ENCODE data around the gene SFMBT1.

SFMBT1 gene

DNA sequence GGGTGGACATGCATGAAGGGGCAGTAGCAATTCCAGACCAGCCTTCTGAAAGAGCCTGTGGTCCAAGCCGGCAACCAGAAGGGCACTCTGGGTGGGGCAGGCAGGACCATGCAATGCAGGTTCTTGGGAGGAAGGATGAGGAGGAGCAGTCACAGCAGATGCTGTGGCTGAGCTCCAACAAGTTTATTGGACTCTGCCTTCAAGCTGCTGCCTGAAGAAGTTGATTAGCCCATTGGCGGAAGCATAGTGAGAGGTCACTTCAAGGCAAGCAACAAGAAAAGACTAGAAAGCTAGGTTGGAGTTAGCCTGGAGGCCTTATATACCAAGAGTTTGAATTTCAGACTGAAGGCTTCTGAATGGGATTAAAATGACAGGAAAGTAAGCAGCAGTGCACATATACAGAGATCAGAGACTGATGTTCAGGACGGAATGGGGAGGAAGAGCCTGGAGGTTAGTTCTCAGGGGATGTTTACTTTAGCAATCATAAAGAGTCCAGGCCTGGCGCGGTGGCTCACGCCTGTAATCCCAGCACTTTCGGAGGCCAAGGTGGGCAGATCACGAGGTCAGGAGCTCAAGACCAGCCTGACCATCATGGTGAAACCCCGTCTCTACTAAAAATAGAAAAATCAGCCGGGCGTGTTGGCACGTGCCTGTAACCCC lies 39.9 kb downstream of the SFMBT1 start:
- no peaks in the 10 kb centered on the region for H3K36me3 ChIP-seq
- H3K4me1 ChIP-seq, result no peaks in the 10 kb centered on the region
- H3K4me3 ChIP-seq (ENCODE audit: low read depth, low read length), result no peak overlapping the region
- no peaks in the 10 kb centered on the region for H3K27me3 ChIP-seq
- DNase-seq, result no peak
- no peak for TF ChIP-seq CTCF (IDR thresholded peaks at IDR 0.05; ENCODE audit: low read depth, low read length)
- no peaks in the 10 kb centered on the region for H3K9me3 ChIP-seq

GRCh38 chr3:53005338-53005737 lies 40.5 kb downstream of the SFMBT1 start:
- Histone ChIP-seq H3K36me3 (no peaks in the 10 kb centered on the region), H3K4me1 (no peaks in the 10 kb centered on the region)
- DNase-seq, result no peak

DNA sequence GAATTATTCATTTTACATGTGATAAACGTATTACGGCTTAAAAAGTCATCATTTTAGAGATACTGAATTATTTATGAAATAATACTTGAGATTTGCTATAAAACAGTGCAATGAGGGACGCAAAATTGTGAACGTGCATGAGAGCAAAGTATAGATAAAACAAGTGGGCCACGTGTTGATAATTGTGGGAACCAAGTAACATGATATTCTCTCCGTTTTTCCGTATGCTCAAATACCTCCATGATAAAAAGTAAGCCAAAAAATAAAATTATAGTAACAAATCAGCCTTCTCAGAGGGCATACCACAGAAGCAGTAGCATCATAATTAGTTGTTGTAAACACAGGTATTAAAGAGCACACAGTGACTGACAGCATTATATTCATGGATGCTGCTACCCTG lies 42.6 kb downstream of the SFMBT1 start:
- Histone ChIP-seq H3K9me3 (no peaks in the 10 kb centered on the region), H3K4me3 (ENCODE audit: low read depth, low read length) (no peak overlapping the region), H3K36me3 (no peaks in the 10 kb centered on the region), H3K27me3 (no peaks in the 10 kb centered on the region), H3K4me1 (no peaks in the 10 kb centered on the region)
- no peak for DNase-seq
- TF ChIP-seq CTCF (IDR thresholded peaks at IDR 0.05; ENCODE audit: low read depth, low read length), result no peak

More at GRCh38 chr3:53005338-53005737, 40.5 kb downstream of the SFMBT1 start:
- no peaks in the 10 kb centered on the region for H3K27me3 ChIP-seq
- no peak overlapping the region for H3K4me3 ChIP-seq (ENCODE audit: low read depth, low read length)
- no peaks in the 10 kb centered on the region for H3K9me3 ChIP-seq
- TF ChIP-seq CTCF (IDR thresholded peaks at IDR 0.05; ENCODE audit: low read depth, low read length), result no peak

GRCh38 chr3:52998771-52999513 lies 46.9 kb downstream of the SFMBT1 start:
- Histone ChIP-seq H3K4me3 (ENCODE audit: low read depth, low read length) (no peak overlapping the region), H3K9me3 (no peaks in the 10 kb centered on the region), H3K36me3 (no peaks in the 10 kb centered on the region), H3K4me1 (no peaks in the 10 kb centered on the region), H3K27me3 (no peaks in the 10 kb centered on the region)
- no peak for TF ChIP-seq CTCF (IDR thresholded peaks at IDR 0.05; ENCODE audit: low read depth, low read length)
- DNase-seq, result no peak

DNA sequence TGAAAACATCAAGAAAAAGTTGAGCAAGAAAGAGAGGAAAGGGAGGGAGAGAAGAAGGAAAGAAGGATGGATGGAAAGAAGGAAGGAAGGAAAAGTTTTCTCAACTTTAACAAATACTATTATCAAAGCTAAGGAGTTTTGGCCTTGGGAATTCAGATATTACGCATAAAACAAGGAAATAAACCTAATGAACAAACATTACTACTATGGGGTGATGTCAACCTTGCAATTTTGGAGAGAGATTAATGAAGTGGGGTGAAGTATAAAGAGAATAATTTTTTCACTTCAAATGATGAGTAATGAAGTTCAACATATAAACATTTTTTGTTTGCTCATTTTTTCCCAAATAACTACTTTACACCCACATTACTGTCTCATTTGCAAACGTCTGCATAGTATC lies 55.2 kb downstream of the SFMBT1 start:
- no peak for TF ChIP-seq CTCF (IDR thresholded peaks at IDR 0.05; ENCODE audit: low read depth, low read length)

DNA sequence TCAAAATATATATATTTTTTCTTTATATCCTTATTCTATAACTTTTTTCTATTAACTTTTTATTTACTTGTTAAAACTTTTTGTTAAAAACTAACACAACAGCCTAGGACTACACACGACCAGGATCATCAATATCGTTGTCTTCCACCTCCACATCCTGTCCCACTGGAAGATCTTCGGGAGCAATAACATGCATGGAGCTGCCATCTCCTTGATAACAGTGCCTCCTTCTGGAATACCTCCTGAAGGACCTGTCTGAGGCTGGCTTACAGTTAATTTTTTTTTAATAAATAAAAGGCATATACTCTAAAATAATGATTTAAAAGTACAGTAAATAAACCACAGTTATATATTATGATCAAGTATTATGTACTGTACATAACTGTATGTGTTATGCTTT lies 58.9 kb downstream of the SFMBT1 start:
- Histone ChIP-seq H3K9me3 (no peaks in the 10 kb centered on the region), H3K36me3 (no peaks in the 10 kb centered on the region), H3K27me3 (no peaks in the 10 kb centered on the region), H3K4me1 (no peaks in the 10 kb centered on the region), H3K4me3 (ENCODE audit: low read depth, low read length) (no peak overlapping the region)
- TF ChIP-seq CTCF (IDR thresholded peaks at IDR 0.05; ENCODE audit: low read depth, low read length), result peak; percentile 56
- DNase-seq, result peak; percentile 18

More for the DNA sequence above, 55.2 kb downstream of the SFMBT1 start:
- no peaks in the 10 kb centered on the region for H3K9me3 ChIP-seq
- no peak for DNase-seq
- no peak overlapping the region for H3K4me3 ChIP-seq (ENCODE audit: low read depth, low read length)
- no peaks in the 10 kb centered on the region for H3K36me3 ChIP-seq
- no peaks in the 10 kb centered on the region for H3K27me3 ChIP-seq
- H3K4me1 ChIP-seq, result no peaks in the 10 kb centered on the region
